ENCODE results near the gene SMIM32.

SMIM32 gene

GRCh38 chr5:136155078-136155477 lies 37.9 kb downstream of the SMIM32 start:
- H3K27me3 ChIP-seq = no peaks in the 10 kb centered on the region
- no peaks in the 10 kb centered on the region for H3K4me1 ChIP-seq
- H3K36me3 ChIP-seq = peaks cover 41% of the 10 kb centered on the region
- no peaks in the 10 kb centered on the region for H3K9me3 ChIP-seq
- no peak for TF ChIP-seq CTCF (IDR thresholded peaks at IDR 0.05; ENCODE audit: low read depth, low read length)
- H3K4me3 ChIP-seq (ENCODE audit: low read depth, low read length) = no peak overlapping the region
- no peak for DNase-seq

- no peaks in the 10 kb centered on the region for H3K9me3 ChIP-seq
- peaks cover 41% of the 10 kb centered on the region for H3K36me3 ChIP-seq
- no peak for DNase-seq
- no peak for TF ChIP-seq CTCF (IDR thresholded peaks at IDR 0.05; ENCODE audit: low read depth, low read length)
- no peaks in the 10 kb centered on the region for H3K4me1 ChIP-seq
- H3K27me3 ChIP-seq = no peaks in the 10 kb centered on the region
- no peak overlapping the region for H3K4me3 ChIP-seq (ENCODE audit: low read depth, low read length)
Measured at GRCh38 chr5:136153581-136154236, 39.3 kb downstream of the SMIM32 start.

GRCh38 chr5:136149891-136150290 lies 43.1 kb downstream of the SMIM32 start:
- no peak for TF ChIP-seq CTCF (IDR thresholded peaks at IDR 0.05; ENCODE audit: low read depth, low read length)
- Histone ChIP-seq H3K36me3 (peaks cover 20% of the 10 kb centered on the region), H3K9me3 (no peaks in the 10 kb centered on the region), H3K4me1 (no peaks in the 10 kb centered on the region), H3K4me3 (ENCODE audit: low read depth, low read length) (no peak overlapping the region), H3K27me3 (no peaks in the 10 kb centered on the region)
- no peak for DNase-seq

GRCh38 chr5:136147632-136148031 lies 45.3 kb downstream of the SMIM32 start:
- Histone ChIP-seq H3K36me3 (no peaks in the 10 kb centered on the region), H3K27me3 (no peaks in the 10 kb centered on the region), H3K4me3 (ENCODE audit: low read depth, low read length) (no peak overlapping the region), H3K4me1 (no peaks in the 10 kb centered on the region; the same call in none of the 2 replicates), H3K9me3 (no peaks in the 10 kb centered on the region)
- DNase-seq = no peak
- TF ChIP-seq CTCF (IDR thresholded peaks at IDR 0.05; ENCODE audit: low read depth, low read length) = no peak

GRCh38 chr5:136146201-136146600 lies 46.8 kb downstream of the SMIM32 start:
- no peaks in the 10 kb centered on the region for H3K9me3 ChIP-seq
- TF ChIP-seq CTCF (IDR thresholded peaks at IDR 0.05; ENCODE audit: low read depth, low read length) = no peak
- H3K27me3 ChIP-seq = no peaks in the 10 kb centered on the region
- H3K36me3 ChIP-seq = no peaks in the 10 kb centered on the region
- no peaks in the 10 kb centered on the region; the same call in none of the 2 replicates for H3K4me1 ChIP-seq
- H3K4me3 ChIP-seq (ENCODE audit: low read depth, low read length) = no peak overlapping the region
- DNase-seq = no peak

- no peaks in the 10 kb centered on the region for H3K36me3 ChIP-seq
- no peaks in the 10 kb centered on the region for H3K9me3 ChIP-seq
- H3K27me3 ChIP-seq = no peaks in the 10 kb centered on the region
- DNase-seq = no peak
- H3K4me1 ChIP-seq = no peaks in the 10 kb centered on the region; the same call in none of the 2 replicates
- no peak overlapping the region for H3K4me3 ChIP-seq (ENCODE audit: low read depth, low read length)
- no peak for TF ChIP-seq CTCF (IDR thresholded peaks at IDR 0.05; ENCODE audit: low read depth, low read length)
Measured at GRCh38 chr5:136145030-136145429, 47.9 kb downstream of the SMIM32 start.
